ENCODE data around the gene FILIP1L. TPM values are rescaled to one million over a fixed set of nuclear protein-coding genes. Genes with fewer than 3 reads are reported as not detected.

Gene FILIP1L
- total and polyA plus RNA-seq, 2 of the 13 experiments (the other 11 are each of a cell fraction or from before 2014, with no cell fraction given) = 8.1 to 187 TPM

DNA sequence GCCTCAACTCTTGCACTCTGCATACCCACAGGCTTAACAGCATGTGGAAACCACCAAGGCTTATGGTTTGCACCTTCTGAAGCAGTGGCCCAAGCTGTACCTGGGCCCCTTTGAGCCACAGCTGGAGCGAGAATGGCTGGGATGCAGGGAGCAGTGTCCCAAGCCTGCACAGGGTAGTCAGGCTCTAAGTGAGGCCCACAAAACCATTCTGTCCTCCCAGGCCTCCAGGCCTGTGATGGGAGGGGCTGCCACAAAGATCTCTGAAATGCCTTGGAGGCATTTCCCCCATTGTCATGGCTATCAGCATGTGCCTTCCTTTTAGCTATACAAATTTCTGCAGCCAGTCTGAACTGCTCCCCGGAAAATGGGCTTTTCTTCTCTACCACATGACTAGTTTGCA, 309.1 kb downstream of the FILIP1L start:
- 5% methylated on average over 1 of the region's 2 CpGs for WGBS (ENCODE audit: low lambda C conversion rate)

GRCh38 chr3:99803297-99803696, 311.0 kb downstream of the FILIP1L start:
- CTCF ChIA-PET (ENCODE audit: low intra/inter-chr PET ratio, low total read pairs) = no interaction called here
- no peaks in the 10 kb centered on the region for H3K36me3 ChIP-seq (replicated peaks in 1 of 2; ENCODE audit: control insufficient read depth in 1 of 2, insufficient read depth in 2 of 2, low read length in 2 of 2)
- no peak for TF ChIP-seq HIVEP1 (CRISPR knock-in tag; IDR thresholded peaks at IDR 0.05)
- TF ChIP-seq, protein P1, sequence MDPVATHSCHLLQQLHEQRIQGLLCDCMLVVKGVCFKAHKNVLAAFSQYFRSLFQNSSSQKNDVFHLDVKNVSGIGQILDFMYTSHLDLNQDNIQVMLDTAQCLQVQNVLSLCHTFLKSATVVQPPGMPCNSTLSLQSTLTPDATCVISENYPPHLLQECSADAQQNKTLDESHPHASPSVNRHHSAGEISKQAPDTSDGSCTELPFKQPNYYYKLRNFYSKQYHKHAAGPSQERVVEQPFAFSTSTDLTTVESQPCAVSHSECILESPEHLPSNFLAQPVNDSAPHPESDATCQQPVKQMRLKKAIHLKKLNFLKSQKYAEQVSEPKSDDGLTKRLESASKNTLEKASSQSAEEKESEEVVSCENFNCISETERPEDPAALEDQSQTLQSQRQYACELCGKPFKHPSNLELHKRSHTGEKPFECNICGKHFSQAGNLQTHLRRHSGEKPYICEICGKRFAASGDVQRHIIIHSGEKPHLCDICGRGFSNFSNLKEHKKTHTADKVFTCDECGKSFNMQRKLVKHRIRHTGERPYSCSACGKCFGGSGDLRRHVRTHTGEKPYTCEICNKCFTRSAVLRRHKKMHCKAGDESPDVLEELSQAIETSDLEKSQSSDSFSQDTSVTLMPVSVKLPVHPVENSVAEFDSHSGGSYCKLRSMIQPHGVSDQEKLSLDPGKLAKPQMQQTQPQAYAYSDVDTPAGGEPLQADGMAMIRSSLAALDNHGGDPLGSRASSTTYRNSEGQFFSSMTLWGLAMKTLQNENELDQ (CRISPR knock-in tag; IDR thresholded peaks at IDR 0.05; ENCODE audit: borderline replicate concordance) = no peak
- TF ChIP-seq, protein P2, sequence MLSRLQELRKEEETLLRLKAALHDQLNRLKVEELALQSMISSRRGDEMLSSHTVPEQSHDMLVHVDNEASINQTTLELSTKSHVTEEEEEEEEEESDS (CRISPR knock-in tag; IDR thresholded peaks at IDR 0.05; ENCODE audit: borderline replicate concordance) = no peak
- in situ Hi-C loops (cut with HindIII; ENCODE audit: extremely low pct_ligation_motif_present, low pct_unique_long_range_greater_than_20kb) = loop anchor here (25.0 kb wide), 1 partner anchor 909 kb away; the partner anchor contains the start of gene TFG
- no peak overlapping the region for H2AFZ ChIP-seq (ENCODE audit: low read length)
- FAIRE-seq (no peak), DNase-seq (ENCODE audit: low spot score) (no peak), ATAC-seq (no peak)
- WGBS (ENCODE audit: low lambda C conversion rate) = 32% methylated on average over 1 of the region's 1 CpG
- intact Hi-C loops (cut with micrococcal nuclease; ENCODE audit: unreplicated experiment) = no loop called here
- H3K27me3 ChIP-seq (ENCODE audit: control insufficient read depth in 1 of 2, insufficient read depth in 2 of 2, low read length in 2 of 2) = no peaks in the 10 kb centered on the region
- no peaks in the 10 kb centered on the region for H3K4me1 ChIP-seq (ENCODE audit: insufficient read depth, low read length)
- H3K9me3 ChIP-seq (ENCODE audit: low read length) = peaks cover 22% of the 10 kb centered on the region
- H3K79me2 ChIP-seq (ENCODE audit: insufficient read depth, low read length) = no peaks in the 10 kb centered on the region
- H3K27ac ChIP-seq (ENCODE audit: extremely low read length, insufficient read depth, low read length) = no peak overlapping the region
- no peak overlapping the region for H3K9ac ChIP-seq (ENCODE audit: insufficient read depth, low read depth, low read length)
- no peak overlapping the region for H3K4me3 ChIP-seq (replicated peaks in 1 of 3; ENCODE audit: insufficient read depth in 1 of 3, low read depth in 2 of 3, low read length in 3 of 3)
- BruUV-seq (replicated peaks) = no TSS peak
- no peaks in the 10 kb centered on the region for H4K20me1 ChIP-seq (ENCODE audit: insufficient read depth, low read length)
- no peak overlapping the region for H3K4me2 ChIP-seq (ENCODE audit: low read depth, low read length)
- POLR2A ChIA-PET = no interaction called here

More for the DNA sequence above, 309.1 kb downstream of the FILIP1L start:
- Histone ChIP-seq H3K9me3 (ENCODE audit: low read length) (peaks cover 22% of the 10 kb centered on the region), H3K27me3 (ENCODE audit: control insufficient read depth in 1 of 2, insufficient read depth in 2 of 2, low read length in 2 of 2) (no peaks in the 10 kb centered on the region), H3K27ac (ENCODE audit: extremely low read length, insufficient read depth, low read length) (no peak overlapping the region), H3K4me2 (ENCODE audit: low read depth, low read length) (no peak overlapping the region), H3K36me3 (replicated peaks in 1 of 2; ENCODE audit: control insufficient read depth in 1 of 2, insufficient read depth in 2 of 2, low read length in 2 of 2) (no peaks in the 10 kb centered on the region), H4K20me1 (ENCODE audit: insufficient read depth, low read length) (no peaks in the 10 kb centered on the region), H3K9ac (ENCODE audit: insufficient read depth, low read depth, low read length) (no peak overlapping the region), H3K4me3 (replicated peaks in 1 of 3; ENCODE audit: insufficient read depth in 1 of 3, low read depth in 2 of 3, low read length in 3 of 3) (no peak overlapping the region), H3K79me2 (ENCODE audit: insufficient read depth, low read length) (no peaks in the 10 kb centered on the region), H2AFZ (ENCODE audit: low read length) (no peak overlapping the region), H3K4me1 (ENCODE audit: insufficient read depth, low read length) (no peaks in the 10 kb centered on the region)
- DNase-seq (ENCODE audit: low spot score) = no peak
- CTCF ChIA-PET (ENCODE audit: low intra/inter-chr PET ratio, low total read pairs) = no interaction called here
- peak; percentile 58 for TF ChIP-seq ZFP36 (IDR thresholded peaks at IDR 0.05; ENCODE audit: borderline replicate concordance, low read depth, low read length, partially characterized antibody)
- no peak for TF ChIP-seq SOX6 (IDR thresholded peaks at IDR 0.05)
- no peak for TF ChIP-seq SOX6 (CRISPR knock-in tag; IDR thresholded peaks at IDR 0.05)
- intact Hi-C loops (cut with micrococcal nuclease; ENCODE audit: unreplicated experiment) (loop anchor here (5.0 kb wide), 1 partner anchor 633 kb away; no protein-coding TSS in a partner anchor), in situ Hi-C loops (cut with HindIII; ENCODE audit: extremely low pct_ligation_motif_present, low pct_unique_long_range_greater_than_20kb) (loop anchor here (25.0 kb wide), 1 partner anchor 907 kb away; the partner anchor contains the start of gene TFG)
- FAIRE-seq = no peak
- no peak for ATAC-seq
- POLR2A ChIA-PET = no interaction called here
- BruUV-seq (replicated peaks) = no TSS peak

All from HepG2 (cell line).